Endothelial cell of umbilical vein (primary cell): ENCODE results near the gene PBXIP1. TPM values are rescaled to one million over a fixed set of nuclear protein-coding genes. Genes with fewer than 3 reads are reported as not detected.

ENCODE experiments used
- BruUV-seq: library from RNA; stranded (reverse); fragments of 400-500 nt; replicated peaks from 2 replicates; lab custom pipeline; 2021; lab: Mats Ljungman, UMichigan
- CTCF ChIA-PET: fragments of 300-600, 350-600 bp; sonication (Branson Sonifier 250); formaldehyde crosslinking; loops from one replicate; lab custom pipeline; 2021; ENCODE audit warnings: antibody characterized with exemption, inconsistent platforms; lab: Charles Lee
- POLR2A ChIA-PET: fragments of 300-600, 350-600 bp; sonication (Branson Sonifier 250); formaldehyde crosslinking; loops from one replicate; lab custom pipeline; 2021; ENCODE audit warnings: antibody characterized with exemption, inconsistent platforms; lab: Charles Lee
- DNase-seq: peaks from one replicate; pipeline ENCODE4 v3.0.0-alpha.2; 2011; ENCODE audit warnings: low read depth, low spot score
- FAIRE-seq: peaks from 2 replicates; lab custom pipeline; 2011; peaks lifted over from hg19 to GRCh38; lab: Jason Lieb, UNC
- H2AFZ ChIP-seq: 2 replicates; pipeline ENCODE4 v1.6.0; 2012; ENCODE audit warnings: low read depth, low read length, control low read depth, inconsistent platforms
- H3K27ac ChIP-seq: 2 replicates; pipeline ENCODE4 v1.5.1; 2011; ENCODE audit warnings: low read depth, mild to moderate bottlenecking, control low read depth, low read length, moderate library complexity; ENCODE audit not compliant: insufficient read depth
- H3K27me3 ChIP-seq, 2 experiments: 2 replicates each; pipeline versions ENCODE4 v1.6.0 to v1.6.1; 2011; ENCODE audit warnings: low read length in 2 of 2, mixed read lengths in 1 of 2; ENCODE audit not compliant: control insufficient read depth in 2 of 2, insufficient read depth in 2 of 2
- H3K36me3 ChIP-seq, 2 experiments: 2 replicates in 1 of 2; 3 replicates in 1 of 2; pipeline ENCODE4 v1.5.1; 2011; ENCODE audit warnings: low read length in 2 of 2, mild to moderate bottlenecking in 1 of 2, moderate library complexity in 1 of 2; ENCODE audit not compliant: control insufficient read depth in 2 of 2, insufficient read depth in 2 of 2; ENCODE audit errors: extremely low read depth in 1 of 2
- H3K4me1 ChIP-seq: 3 replicates; pipeline ENCODE4 v1.5.1; 2011; ENCODE audit warnings: mild to moderate bottlenecking, low read length; ENCODE audit not compliant: control insufficient read depth, insufficient read depth; ENCODE audit errors: extremely low read depth
- H3K4me2 ChIP-seq: 2 replicates; pipeline ENCODE4 v1.6.1; 2011; ENCODE audit warnings: low read length, control low read depth, mixed read lengths; ENCODE audit not compliant: insufficient read depth
- H3K4me3 ChIP-seq, 3 experiments: fragments of 200-600 bp in 1 of 3; sonication (generic), shearing (Covaris generic) in 1 of 3; replicated peaks in 1 of 3; 2 replicates each; pipeline ENCODE4 v1.5.1; 2011 to 2016; ENCODE audit warnings: control low read depth in 3 of 3, low read length in 3 of 3, mild to moderate bottlenecking in 2 of 3, inconsistent platforms in 1 of 3, low read depth in 1 of 3, moderate library complexity in 1 of 3; ENCODE audit not compliant: insufficient read depth in 1 of 3
- H3K79me2 ChIP-seq: 2 replicates; pipeline ENCODE4 v1.6.0; 2012; ENCODE audit warnings: low read length, inconsistent platforms; ENCODE audit not compliant: control insufficient read depth, insufficient read depth
- H3K9ac ChIP-seq: replicated peaks from 2 replicates; pipeline ENCODE3; 2011; ENCODE audit warnings: low read length, control low read depth; ENCODE audit not compliant: insufficient read depth; ENCODE audit errors: extremely low read depth
- H3K9me1 ChIP-seq: replicated peaks from 3 replicates; pipeline ENCODE4 v1.6.0; 2011; ENCODE audit warnings: mild to moderate bottlenecking, low read length; ENCODE audit not compliant: control insufficient read depth, insufficient read depth; ENCODE audit errors: extremely low read depth
- H3K9me3 ChIP-seq: replicated peaks from 2 replicates; pipeline ENCODE4 v1.5.1; 2012; ENCODE audit warnings: low read length, inconsistent platforms; ENCODE audit not compliant: control insufficient read depth, insufficient read depth
- H4K20me1 ChIP-seq: replicated peaks from 2 replicates; pipeline ENCODE3; 2011; ENCODE audit warnings: mild to moderate bottlenecking, low read length; ENCODE audit not compliant: control insufficient read depth, insufficient read depth; ENCODE audit errors: extremely low read depth
- FOS ChIP-seq: IDR thresholded peaks from 2 replicates; pipeline ENCODE4 v1.6.1; 2011; ENCODE audit warnings: mild to moderate bottlenecking, low read length, moderate library complexity, borderline replicate concordance; ENCODE audit not compliant: insufficient read depth
- POLR2A ChIP-seq: IDR thresholded peaks from 2 replicates; pipeline ENCODE4 v1.6.1; 2012; ENCODE audit warnings: low read depth, mild to moderate bottlenecking, control low read depth, low read length
- POLR2AphosphoS5 ChIP-seq: IDR thresholded peaks from 2 replicates; pipeline ENCODE4 v1.6.1; 2012; ENCODE audit warnings: low read depth, mild to moderate bottlenecking, control low read depth, low read length, moderate library complexity; ENCODE audit not compliant: insufficient read depth
- dilution Hi-C: fragments of 300-500 bp; cut with MboI; formaldehyde crosslinking; loops from one replicate; pipeline ENCODE4 v1.15.0; 2019; ENCODE audit warnings: low sequenced_read_pairs; ENCODE audit not compliant: extremely low pct_ligation_motif_present
- intact Hi-C: fragments of 100-400 bp; cut with micrococcal nuclease; formaldehyde crosslinking; loops from one replicate; pipeline ENCODE4 v1.10.0; 2022
- polyA plus RNA-seq, 4 experiments: library from polyadenylated mRNA; depleted of rRNA in 3 of 4; stranded (reverse) in 3 of 4; unstranded in 1 of 4; fragments of >200 nt; gene quantifications; 2 replicates each; pipeline versions ENCODE4 v1.2.1 to v1.2.3, GENCODE V29; 2011 to 2012; ENCODE audit warnings: missing spikeins in 1 of 4
- total RNA-seq: library from RNA; stranded (reverse); gene quantifications from 2 replicates; pipeline ENCODE4 v1.2.3, GENCODE V29; 2021

PBXIP1 gene
- total and polyA plus RNA-seq, 2 donors (not counting 3 experiments of a cell fraction or from before 2014, with no cell fraction given) = 49.4 to 54.7 TPM

DNA sequence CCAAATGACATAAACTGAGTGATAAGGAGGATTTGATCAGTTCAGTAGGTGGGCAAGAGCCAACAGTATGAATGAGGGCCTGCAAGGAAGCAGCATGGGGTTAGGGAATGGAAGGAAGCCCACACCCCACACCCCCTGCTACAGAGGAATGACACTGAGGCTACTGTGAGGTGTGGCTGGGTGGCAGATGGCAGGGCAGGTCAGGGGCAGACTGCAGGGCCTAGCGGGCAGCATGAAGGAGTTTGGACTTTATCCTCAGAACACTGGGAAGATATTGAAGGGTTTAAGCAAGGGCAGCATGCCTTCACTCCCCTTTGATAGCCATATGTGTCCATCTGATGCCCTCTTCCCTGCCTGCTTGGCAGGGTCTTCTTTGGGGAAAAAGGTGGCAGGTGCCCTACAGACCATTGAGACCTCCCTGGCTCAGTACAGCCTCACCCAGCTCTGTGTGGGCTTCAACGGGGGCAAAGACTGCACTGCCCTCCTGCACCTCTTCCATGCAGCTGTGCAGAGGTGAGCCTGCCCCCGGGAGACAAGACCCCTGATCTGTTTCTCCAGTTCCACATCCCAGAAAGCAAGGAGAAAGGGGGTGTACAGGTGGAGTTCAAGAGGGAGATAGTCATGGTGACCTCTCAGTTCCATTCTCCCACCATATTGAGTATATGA lies 33.4 kb upstream of the PBXIP1 start:
- CTCF ChIA-PET = interaction anchor here (1.1 kb wide), 1 partner anchor 10 kb away, joined by 3 read pairs; no protein-coding TSS in a partner anchor
- H3K4me1 ChIP-seq = peaks cover 2% of the 10 kb centered on the region
- no peak overlapping the region for H3K27ac ChIP-seq
- intact Hi-C loops (no loop called here), dilution Hi-C loops (no loop called here)
- H4K20me1 ChIP-seq = no peaks in the 10 kb centered on the region
- H3K4me3 ChIP-seq = no peak overlapping the region
- POLR2A ChIA-PET = interaction anchor here (1.0 kb wide), 1 partner anchor 16 kb away, joined by 3 read pairs; no protein-coding TSS in a partner anchor
- H3K4me2 ChIP-seq = no peak overlapping the region
- H3K9me3 ChIP-seq = no peaks in the 10 kb centered on the region
- H3K79me2 ChIP-seq = peaks cover 10% of the 10 kb centered on the region
- DNase-seq (no peak), FAIRE-seq (no peak)
- H3K27me3 ChIP-seq = no peaks in the 10 kb centered on the region
- H3K9ac ChIP-seq = no peak overlapping the region
- H3K36me3 ChIP-seq = peaks cover 3 to 24% of the 10 kb centered on the region in 2 experiments
- no peak overlapping the region for H2AFZ ChIP-seq
- peak; percentile 22 for TF ChIP-seq POLR2A
- no peak for TF ChIP-seq FOS
- no TSS peak for BruUV-seq
- no peaks in the 10 kb centered on the region for H3K9me1 ChIP-seq

DNA sequence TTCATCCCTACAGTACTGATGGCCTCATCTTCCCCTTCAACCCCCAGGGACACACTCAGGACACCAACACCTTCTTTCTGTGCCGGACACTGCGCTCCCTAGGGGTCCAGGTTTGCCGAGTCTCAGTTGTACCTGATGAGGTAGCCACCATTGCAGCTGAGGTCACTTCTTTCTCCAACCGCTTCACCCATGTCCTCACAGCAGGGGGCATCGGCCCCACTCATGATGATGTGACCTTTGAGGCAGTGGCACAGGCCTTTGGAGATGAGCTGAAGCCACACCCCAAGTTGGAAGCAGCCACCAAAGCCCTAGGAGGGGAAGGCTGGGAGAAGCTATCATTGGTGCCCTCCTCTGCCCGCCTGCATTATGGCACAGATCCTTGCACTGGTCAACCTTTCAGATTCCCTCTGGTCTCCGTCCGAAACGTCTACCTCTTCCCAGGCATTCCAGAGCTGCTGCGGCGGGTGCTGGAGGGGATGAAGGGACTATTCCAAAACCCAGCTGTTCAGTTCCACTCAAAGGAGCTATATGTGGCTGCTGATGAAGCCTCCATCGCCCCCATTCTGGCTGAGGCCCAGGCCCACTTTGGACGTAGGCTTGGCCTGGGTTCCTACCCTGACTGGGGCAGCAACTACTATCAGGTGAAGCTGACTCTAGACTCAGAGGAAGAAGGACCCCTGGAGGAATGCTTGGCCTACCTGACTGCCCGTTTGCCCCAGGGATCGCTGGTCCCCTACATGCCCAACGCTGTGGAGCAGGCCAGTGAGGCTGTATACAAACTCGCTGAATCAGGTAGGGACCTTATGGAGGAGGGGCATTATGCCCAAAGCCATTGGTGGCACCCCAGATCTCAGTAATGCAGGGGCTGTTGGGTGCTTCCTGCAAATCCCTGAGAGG lies 32.4 kb upstream of the PBXIP1 start:
- ChIA-PET POLR2A (interaction anchor here (1.0 kb wide), 1 partner anchor 15 kb away, joined by 3 read pairs; no protein-coding TSS in a partner anchor), CTCF (interaction anchor here (1.1 to 2.3 kb wide), 6 partner anchors 10 to 29 kb away, joined by 3 to 10 read pairs (median 5); partner anchors contain the start of genes CKS1B, PYGO2 and SHC1)
- Histone ChIP-seq H3K9me1 (no peaks in the 10 kb centered on the region), H3K4me2 (no peak overlapping the region), H3K79me2 (peaks cover 18% of the 10 kb centered on the region), H4K20me1 (no peaks in the 10 kb centered on the region), H3K9me3 (no peaks in the 10 kb centered on the region), H3K27me3 (no peaks in the 10 kb centered on the region), H3K4me1 (peaks cover 7% of the 10 kb centered on the region), H2AFZ (no peak overlapping the region), H3K4me3 (no peak overlapping the region), H3K36me3 (peaks cover 3 to 24% of the 10 kb centered on the region in 2 experiments), H3K9ac (no peak overlapping the region), H3K27ac (no peak overlapping the region)
- intact Hi-C loops = no loop called here
- FAIRE-seq = no peak
- TF ChIP-seq POLR2A (no peak), POLR2AphosphoS5 (no peak)
- no TSS peak for BruUV-seq
- dilution Hi-C loops = no loop called here
- DNase-seq = no peak
